OCI-LY7 (cell line): Measurements from ENCODE around the gene C10orf53.

Experiments used
- CTCF ChIP-seq: fragments of 200-600 bp; sonication (generic); conservative IDR thresholded peaks from 2 replicates; pipeline ENCODE4 v1.5.1; 2014; ENCODE audit warnings: mild to moderate bottlenecking, antibody characterized with exemption, low read length, moderate library complexity, mixed read lengths
- EZH2phosphoT487 ChIP-seq: fragments of 200-600 bp; sonication (generic); IDR thresholded peaks from 2 replicates; pipeline ENCODE4 v1.6.1; 2018; ENCODE audit warnings: low read depth, borderline replicate concordance, mild to moderate bottlenecking, mixed run types, antibody characterized with exemption, low read length, moderate library complexity, mixed read lengths

- TF ChIP-seq CTCF (no peak), EZH2phosphoT487 (no peak)
Observed at GRCh38 chr10:49735848-49736563, 56.6 kb downstream of the C10orf53 start.
